D721Med (cell line): ENCODE measurements around the gene CCDC137.
A peak's percentile ranks its signal among the peaks of the same experiment; 100 is the strongest.

ENCODE experiments used
- DNase-seq: peaks from one replicate; pipeline ENCODE4 v3.0.0; 2011; ENCODE audit warnings: low spot score; ENCODE audit not compliant: insufficient read length
- FAIRE-seq: peaks from 2 replicates; lab custom pipeline; 2011; peaks lifted over from hg19 to GRCh38; lab: Jason Lieb, UNC
- CTCF ChIP-seq: IDR thresholded peaks from 2 replicates; pipeline ENCODE4 v1.5.1; 2012; ENCODE audit warnings: mild to moderate bottlenecking, control low read depth; ENCODE audit not compliant: insufficient read depth; ENCODE audit errors: missing control alignments

Gene CCDC137

GRCh38 chr17:81651692-81652091, 14.8 kb upstream of the CCDC137 start:
- TF ChIP-seq CTCF = no peak
- DNase-seq (no peak), FAIRE-seq (no peak)

GRCh38 chr17:81652906-81653771, 13.4 kb upstream of the CCDC137 start:
- DNase-seq (no peak), FAIRE-seq (no peak)
- TF ChIP-seq CTCF = no peak

GRCh38 chr17:81655378-81656117, 11.0 kb upstream of the CCDC137 start:
- FAIRE-seq (no peak), DNase-seq (peak; percentile 98)
- no peak for TF ChIP-seq CTCF

DNA sequence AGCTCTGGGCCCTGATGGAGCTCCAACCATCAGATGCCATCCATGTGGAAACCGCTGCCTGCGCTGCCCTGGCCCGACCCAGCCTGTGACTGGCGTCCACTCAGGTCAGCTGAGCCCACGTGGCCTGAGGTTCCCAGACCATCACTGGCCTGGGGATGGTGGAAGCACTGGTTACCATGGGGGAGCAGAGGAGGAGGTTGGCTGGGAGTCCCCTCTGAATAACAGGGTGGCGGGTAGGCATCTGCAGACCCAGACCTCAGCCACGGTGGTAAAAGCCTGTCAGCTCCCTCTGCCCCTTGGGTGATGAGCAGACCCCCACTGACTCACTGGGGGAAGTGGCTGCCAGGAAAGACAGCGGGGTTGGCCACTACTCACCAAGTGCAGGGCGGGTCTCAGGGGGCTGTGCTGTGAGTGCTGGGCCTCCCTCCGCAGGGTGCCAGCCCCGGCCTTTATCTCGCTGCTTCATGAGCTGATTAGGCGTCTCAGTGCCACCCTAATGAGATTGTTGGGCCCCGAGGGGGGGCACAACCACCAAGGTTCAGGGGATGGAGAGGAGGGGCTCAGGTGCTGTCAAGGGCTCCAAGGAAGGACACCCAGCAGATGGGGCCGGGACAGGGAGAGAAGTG, 10.3 kb upstream of the CCDC137 start, which contains the start of gene PDE6G:
Gene PDE6G, minus strand, starts transcription at position 425 of the 626 bp plus-strand sequence. CDS start 3,237 bp downstream, outside the sequence.
- DNase-seq = no peak
- no peak for TF ChIP-seq CTCF
- FAIRE-seq = no peak

DNA sequence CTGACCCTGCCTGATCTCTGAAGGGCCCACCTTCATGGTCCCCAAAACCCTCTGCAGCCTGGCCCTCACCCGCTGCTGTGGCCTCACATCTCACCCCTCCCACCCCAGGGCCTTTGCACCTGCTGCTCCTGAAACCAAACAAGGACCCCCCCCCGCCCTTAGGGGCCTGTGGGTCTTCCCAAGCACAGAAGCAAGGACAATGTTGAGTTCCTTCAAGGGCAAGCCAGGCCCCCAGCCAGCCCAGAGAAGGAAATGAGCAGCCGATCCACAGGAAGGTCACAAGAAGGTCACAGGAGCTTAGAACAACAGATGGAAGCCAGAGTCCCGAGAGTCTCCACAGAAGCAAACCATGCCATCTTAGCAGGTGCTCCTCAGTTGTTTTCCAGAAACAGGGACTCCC, 9.7 kb upstream of the CCDC137 start:
- FAIRE-seq (no peak), DNase-seq (no peak)
- TF ChIP-seq CTCF = no peak

DNA sequence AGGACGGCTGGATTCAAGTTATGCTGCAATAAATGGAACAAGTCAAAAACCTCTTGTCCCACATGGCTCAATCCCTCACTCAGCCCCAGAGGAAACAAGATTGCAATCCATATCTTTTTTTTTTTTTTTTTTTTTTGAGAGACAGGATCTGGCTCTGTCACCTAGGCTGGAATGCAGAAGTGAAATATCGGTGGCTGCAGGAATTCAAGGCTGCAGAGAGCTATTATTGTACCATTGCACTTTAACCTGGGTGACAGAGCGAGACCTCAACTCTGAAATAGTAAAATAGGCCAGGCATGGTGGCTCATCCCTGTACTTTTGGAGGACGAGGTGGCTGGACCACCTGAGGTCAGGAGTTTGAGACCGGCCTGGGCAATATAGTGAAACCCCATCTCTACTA, 7.5 kb upstream of the CCDC137 start:
- no peak for TF ChIP-seq CTCF
- no peak for DNase-seq
- FAIRE-seq = no peak
